Astrocyte of the cerebellum (primary cell): ENCODE data around the gene FBXL7.

Experiments
- DNase-seq: peaks from one replicate; pipeline ENCODE4 v3.0.0-alpha.2; 2011; ENCODE audit warnings: low read depth
- H3K4me3 ChIP-seq: 2 replicates; pipeline ENCODE4 v1.5.1; 2011; ENCODE audit warnings: mild to moderate bottlenecking, low read depth, low read length, moderate library complexity
- in situ Hi-C: cut with HindIII; loops from 2 replicates; pipeline ENCODE4 v1.10.0; 2017; ENCODE audit warnings: low sequenced_read_pairs
- TF ChIP-seq, protein P1 (sequence below): IDR thresholded peaks from 2 replicates; pipeline ENCODE4 v1.5.1; 2012; ENCODE audit warnings: low read length, low read depth, moderate library complexity, mild to moderate bottlenecking; ENCODE audit errors: missing control alignments

The FBXL7 gene

DNA sequence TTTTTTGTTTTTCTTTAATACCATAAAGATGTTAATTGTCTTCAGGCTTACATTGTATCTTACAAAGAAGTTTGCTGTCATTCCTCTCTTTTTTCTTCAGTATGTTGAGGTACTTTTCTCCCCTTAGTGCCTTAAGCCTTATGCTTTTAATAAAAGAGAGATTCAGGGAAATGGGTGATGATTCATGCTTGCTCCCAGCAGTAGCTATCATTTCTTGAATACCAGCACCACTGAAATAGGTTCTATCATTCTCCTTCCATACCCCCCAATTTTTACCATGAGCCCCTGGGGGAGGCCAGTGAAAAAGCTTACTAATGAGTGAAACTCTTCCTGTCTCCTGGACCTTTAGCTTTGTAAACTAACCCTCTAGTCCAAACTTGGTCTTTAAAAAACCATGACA, 165.0 kb downstream of the FBXL7 start:
- H3K4me3 ChIP-seq = no peak overlapping the region
- TF ChIP-seq, protein P1, sequence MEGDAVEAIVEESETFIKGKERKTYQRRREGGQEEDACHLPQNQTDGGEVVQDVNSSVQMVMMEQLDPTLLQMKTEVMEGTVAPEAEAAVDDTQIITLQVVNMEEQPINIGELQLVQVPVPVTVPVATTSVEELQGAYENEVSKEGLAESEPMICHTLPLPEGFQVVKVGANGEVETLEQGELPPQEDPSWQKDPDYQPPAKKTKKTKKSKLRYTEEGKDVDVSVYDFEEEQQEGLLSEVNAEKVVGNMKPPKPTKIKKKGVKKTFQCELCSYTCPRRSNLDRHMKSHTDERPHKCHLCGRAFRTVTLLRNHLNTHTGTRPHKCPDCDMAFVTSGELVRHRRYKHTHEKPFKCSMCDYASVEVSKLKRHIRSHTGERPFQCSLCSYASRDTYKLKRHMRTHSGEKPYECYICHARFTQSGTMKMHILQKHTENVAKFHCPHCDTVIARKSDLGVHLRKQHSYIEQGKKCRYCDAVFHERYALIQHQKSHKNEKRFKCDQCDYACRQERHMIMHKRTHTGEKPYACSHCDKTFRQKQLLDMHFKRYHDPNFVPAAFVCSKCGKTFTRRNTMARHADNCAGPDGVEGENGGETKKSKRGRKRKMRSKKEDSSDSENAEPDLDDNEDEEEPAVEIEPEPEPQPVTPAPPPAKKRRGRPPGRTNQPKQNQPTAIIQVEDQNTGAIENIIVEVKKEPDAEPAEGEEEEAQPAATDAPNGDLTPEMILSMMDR = no peak
- in situ Hi-C loops = no loop called here
- DNase-seq = no peak

DNA sequence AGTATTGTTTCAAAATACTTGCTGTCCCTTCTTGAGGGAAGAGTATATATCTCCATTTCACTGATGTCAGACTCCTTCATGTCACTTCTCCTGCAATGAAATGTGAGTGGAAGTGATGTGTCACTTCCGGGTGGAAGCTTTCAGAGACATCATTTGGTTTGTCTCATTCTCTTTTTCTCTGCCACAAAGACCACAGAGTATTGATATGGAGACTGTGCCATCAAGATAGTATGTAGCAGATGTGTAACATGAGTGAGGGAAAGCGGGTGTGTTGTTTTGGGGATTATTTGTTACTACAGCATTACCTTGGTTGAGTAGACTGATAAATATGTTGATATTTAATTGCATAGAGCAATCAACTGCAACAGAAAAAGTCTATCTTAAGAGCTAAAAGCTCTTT, 169.8 kb downstream of the FBXL7 start:
- in situ Hi-C loops = no loop called here
- TF ChIP-seq, protein P1 = no peak
- no peak for DNase-seq
- no peak overlapping the region for H3K4me3 ChIP-seq

DNA sequence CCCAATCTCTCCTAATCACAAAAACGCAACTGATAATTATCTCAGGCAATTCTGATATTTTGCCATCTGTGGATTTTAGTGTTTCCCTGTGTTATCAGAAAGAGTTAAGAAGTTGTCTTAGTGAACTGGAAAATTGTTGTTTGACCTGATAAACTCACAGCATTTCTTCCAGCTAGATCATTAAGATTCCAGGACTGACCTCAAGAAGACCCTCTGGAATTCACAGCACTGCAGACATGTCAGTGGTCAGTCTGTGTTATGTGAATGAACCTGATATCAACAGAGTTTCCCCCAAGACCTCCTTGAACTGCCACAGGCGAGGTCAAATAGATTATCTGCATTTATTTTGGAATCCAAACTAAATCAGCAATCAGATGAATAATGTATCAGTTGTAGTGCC, 174.7 kb downstream of the FBXL7 start:
- no peak overlapping the region for H3K4me3 ChIP-seq
- TF ChIP-seq, protein P1 = no peak
- in situ Hi-C loops = no loop called here
- DNase-seq = no peak

DNA sequence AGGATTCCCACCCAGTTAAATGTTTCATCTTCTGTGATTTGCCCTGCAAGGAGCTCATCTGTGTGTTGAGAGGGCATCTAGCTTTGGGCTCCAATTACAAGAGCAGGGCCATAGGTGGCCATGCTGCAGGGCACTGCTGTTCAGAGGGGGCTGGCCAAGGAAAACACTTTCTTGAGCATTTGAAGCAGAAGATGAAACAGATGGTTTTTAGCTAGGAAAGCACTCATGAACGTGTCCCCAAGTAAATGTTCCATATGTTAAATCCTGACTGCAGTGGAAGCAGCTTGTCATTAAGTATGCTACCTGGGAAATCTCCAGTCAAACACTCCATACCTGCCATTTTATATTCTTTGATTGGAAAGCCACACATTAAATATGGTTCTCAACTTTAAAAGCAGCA, 176.6 kb downstream of the FBXL7 start:
- DNase-seq = no peak
- H3K4me3 ChIP-seq = no peak overlapping the region
- TF ChIP-seq, protein P1 = no peak
- in situ Hi-C loops = no loop called here

DNA sequence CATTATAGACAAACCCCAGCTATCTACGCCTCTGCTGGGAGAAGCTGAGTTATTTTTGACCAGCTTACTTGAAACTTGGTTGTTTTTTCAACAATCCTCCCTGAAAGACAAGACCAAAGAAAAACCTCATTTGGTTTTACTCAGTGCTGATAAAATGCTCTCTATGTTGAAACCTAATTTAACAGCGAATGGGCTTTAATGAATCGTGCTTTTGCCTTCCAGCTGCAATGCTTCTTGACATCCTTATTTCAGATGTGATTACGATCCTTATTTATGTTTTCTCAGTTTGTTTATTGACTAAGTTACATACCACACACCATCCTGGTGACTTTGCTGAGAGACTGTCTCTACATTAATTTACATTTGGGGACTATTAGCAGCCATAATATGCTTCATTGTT, 179.2 kb downstream of the FBXL7 start:
- TF ChIP-seq, protein P1 = no peak
- no peak overlapping the region for H3K4me3 ChIP-seq
- DNase-seq = no peak
- in situ Hi-C loops = no loop called here

DNA sequence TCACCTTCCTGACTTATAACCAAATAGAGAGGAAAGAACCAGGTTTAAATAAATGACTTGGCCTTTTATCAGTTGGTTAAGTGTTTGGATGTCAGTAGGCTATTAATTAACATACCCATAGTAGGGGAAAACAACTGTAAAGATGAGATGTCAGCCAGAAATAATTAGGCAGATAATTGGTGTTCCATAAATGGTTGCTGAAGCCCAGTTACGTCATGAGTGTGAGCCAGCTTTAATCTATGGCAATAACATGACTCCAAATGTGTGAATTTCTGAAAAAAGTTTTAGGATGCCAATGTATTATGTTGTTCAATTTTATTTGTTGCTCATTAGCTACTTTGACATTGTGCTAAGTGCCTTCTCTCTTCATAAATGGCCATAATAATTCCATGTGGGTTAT, 180.5 kb downstream of the FBXL7 start:
- DNase-seq = no peak
- in situ Hi-C loops = no loop called here
- TF ChIP-seq, protein P1 = no peak
- no peak overlapping the region for H3K4me3 ChIP-seq

DNA sequence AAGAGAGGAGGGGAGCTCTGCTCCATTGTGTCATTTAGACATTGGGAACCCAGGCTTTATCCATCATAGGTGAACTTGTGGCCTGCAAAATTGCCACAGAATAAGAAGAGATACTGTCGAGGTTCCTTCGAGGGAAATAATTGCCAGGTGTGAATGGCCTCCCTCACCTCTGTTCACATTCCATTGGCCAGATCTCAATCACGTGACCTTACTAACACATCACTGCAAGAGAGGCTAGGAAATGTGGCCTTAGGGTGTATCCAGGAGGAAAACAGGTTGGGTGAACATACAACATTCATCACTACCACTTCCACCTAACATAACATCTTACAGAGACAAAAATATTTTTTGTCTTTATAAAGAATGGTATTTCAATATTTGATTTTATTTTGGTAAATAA, 182.1 kb downstream of the FBXL7 start:
- TF ChIP-seq, protein P1 = no peak
- H3K4me3 ChIP-seq = no peak overlapping the region
- in situ Hi-C loops = no loop called here
- no peak for DNase-seq
